DOHH2 (cell line): Measurements from ENCODE around the gene TMPRSS7.

ENCODE experiments used
- CTCF ChIP-seq: fragments of 200-600 bp; sonication (generic); IDR thresholded peaks from one replicate; pipeline ENCODE4 v1.5.1; 2014; ENCODE audit warnings: antibody characterized with exemption, mild to moderate bottlenecking, low read depth, low read length; ENCODE audit not compliant: poor library complexity, severe bottlenecking
- EZH2phosphoT487 ChIP-seq: fragments of 200-600 bp; sonication (generic); IDR thresholded peaks from 2 replicates; pipeline ENCODE4 v1.6.1; 2017; ENCODE audit warnings: borderline replicate concordance, mild to moderate bottlenecking, antibody characterized with exemption, low read length, moderate library complexity, mixed read lengths

GRCh38 chr3:111998636-111999483 is 35.7 kb upstream of the TMPRSS7 start, which contains the start of gene TAGLN3:
- no peak for TF ChIP-seq CTCF
- TF ChIP-seq EZH2phosphoT487, result no peak
